PFSK-1 (cell line): ENCODE data around the gene GNG13.

Source experiments
- FOXP2 ChIP-seq: optimal IDR thresholded peaks from 2 replicates; pipeline ENCODE3; 2011; ENCODE audit warnings: borderline replicate concordance, control low read depth, inconsistent platforms; ENCODE audit not compliant: insufficient read depth; ENCODE audit errors: extremely low read length, extremely low read depth
- POLR2AphosphoS5 ChIP-seq: IDR thresholded peaks from 2 replicates; pipeline ENCODE4 v1.6.1; 2012; ENCODE audit warnings: low read depth, mild to moderate bottlenecking, control low read depth, low read length, moderate library complexity
- REST ChIP-seq, 2 experiments: IDR thresholded peaks; 2 replicates each; pipeline versions ENCODE4 v1.6.1 to v1.8.0; 2011 to 2012; ENCODE audit warnings: low read depth in 2 of 2, low read length in 2 of 2, control low read depth in 1 of 2, inconsistent platforms in 1 of 2, mild to moderate bottlenecking in 1 of 2, moderate library complexity in 1 of 2; ENCODE audit not compliant: insufficient read depth in 1 of 2
- SIN3A ChIP-seq: IDR thresholded peaks from 2 replicates; pipeline ENCODE4 v1.6.1; 2012; ENCODE audit warnings: mild to moderate bottlenecking, low read length, moderate library complexity, borderline replicate concordance; ENCODE audit not compliant: insufficient read depth
- TAF1 ChIP-seq: IDR thresholded peaks from 2 replicates; pipeline ENCODE4 v1.6.1; 2012; ENCODE audit warnings: low read length, control low read depth, borderline replicate concordance; ENCODE audit not compliant: insufficient read depth

GNG13 gene

GRCh38 chr16:822174-822908 lies 21.8 kb upstream of the GNG13 start:
- no peak for TF ChIP-seq REST (IDR thresholded peaks at IDR 0.05; ENCODE audit: insufficient read depth in 1 of 2, low read depth in 2 of 2, low read length in 2 of 2)
- no peak for TF ChIP-seq POLR2AphosphoS5
- TF ChIP-seq SIN3A, result no peak
- no peak for TF ChIP-seq TAF1
- TF ChIP-seq FOXP2, result no peak

- TF ChIP-seq POLR2AphosphoS5 (no peak), SIN3A (no peak), REST (IDR thresholded peaks at IDR 0.05; ENCODE audit: insufficient read depth in 1 of 2, low read depth in 2 of 2, low read length in 2 of 2) (no peak), TAF1 (no peak), FOXP2 (no peak)
Observed at GRCh38 chr16:821751-822150, 21.2 kb upstream of the GNG13 start.

- no peak for TF ChIP-seq POLR2AphosphoS5
- TF ChIP-seq FOXP2, result no peak
- no peak for TF ChIP-seq SIN3A
- no peak for TF ChIP-seq TAF1
- TF ChIP-seq REST (IDR thresholded peaks at IDR 0.05; ENCODE audit: insufficient read depth in 1 of 2, low read depth in 2 of 2, low read length in 2 of 2), result no peak
Observed at GRCh38 chr16:820748-821147, 20.2 kb upstream of the GNG13 start.

GRCh38 chr16:819336-820043 lies 19.0 kb upstream of the GNG13 start:
- TF ChIP-seq FOXP2 (no peak), REST (IDR thresholded peaks at IDR 0.05; ENCODE audit: insufficient read depth in 1 of 2, low read depth in 2 of 2, low read length in 2 of 2) (no peak), POLR2AphosphoS5 (no peak), SIN3A (no peak), TAF1 (no peak)
